Ascending aorta (tissue), 2 donors: ENCODE data around the gene EIF4G3. TPM values are rescaled to one million over a fixed set of nuclear protein-coding genes. Genes with fewer than 3 reads are reported as not detected.

Source experiments
- DNase-seq, 2 donors: peaks; one replicate each; pipeline ENCODE4 v3.0.0-alpha.2; 2019; ENCODE audit warnings: low spot score in 2 of 2
- H3K27ac ChIP-seq, 2 donors: fragments of 200-600 bp; sonication (generic); one replicate each; pipeline ENCODE4 v1.5.1; 2016 to 2017; ENCODE audit warnings: mild to moderate bottlenecking in 1 of 2
- H3K27me3 ChIP-seq: fragments of 200-600 bp; sonication (generic); one replicate; pipeline ENCODE4 v1.5.1; 2017
- H3K36me3 ChIP-seq, 2 donors: fragments of 200-600 bp; sonication (generic); one replicate each; pipeline ENCODE4 v1.5.1; 2016
- H3K4me1 ChIP-seq, 2 donors: fragments of 200-600 bp; sonication (generic); one replicate each; pipeline ENCODE4 v1.5.1; 2016 to 2017; ENCODE audit warnings: mild to moderate bottlenecking in 1 of 2
- H3K4me3 ChIP-seq, 2 donors: fragments of 200-600 bp; sonication (generic); one replicate each; pipeline ENCODE4 v1.5.1; 2016 to 2017; ENCODE audit warnings: mild to moderate bottlenecking in 1 of 2
- H3K9me3 ChIP-seq, 2 donors: fragments of 200-600 bp; sonication (generic); one replicate each; pipeline ENCODE4 v1.5.1; 2016
- intact Hi-C: fragments of 100-400 bp; cut with DNase I; formaldehyde crosslinking; loops from one replicate; pipeline ENCODE4 v1.15.1; 2023
- total RNA-seq: library from RNA; depleted of rRNA; stranded (reverse); fragments of >200 nt; gene quantifications from one replicate; pipeline ENCODE4 v1.1.0, GENCODE V29; 2016
- TF ChIP-seq, protein P1 (sequence below), 3 experiments: fragments of 200-600 bp in 2 of 3; fragments of 450-650 bp in 1 of 3; sonication (generic) in 2 of 3; IDR thresholded peaks; one replicate each; pipeline ENCODE4 v1.5.1; 2016 to 2019; ENCODE audit warnings: antibody characterized with exemption in 3 of 3, mild to moderate bottlenecking in 1 of 3, moderate library complexity in 1 of 3

Gene EIF4G3
- total RNA-seq, 1 donor from 2014 or later, result 33.7 TPM

DNA sequence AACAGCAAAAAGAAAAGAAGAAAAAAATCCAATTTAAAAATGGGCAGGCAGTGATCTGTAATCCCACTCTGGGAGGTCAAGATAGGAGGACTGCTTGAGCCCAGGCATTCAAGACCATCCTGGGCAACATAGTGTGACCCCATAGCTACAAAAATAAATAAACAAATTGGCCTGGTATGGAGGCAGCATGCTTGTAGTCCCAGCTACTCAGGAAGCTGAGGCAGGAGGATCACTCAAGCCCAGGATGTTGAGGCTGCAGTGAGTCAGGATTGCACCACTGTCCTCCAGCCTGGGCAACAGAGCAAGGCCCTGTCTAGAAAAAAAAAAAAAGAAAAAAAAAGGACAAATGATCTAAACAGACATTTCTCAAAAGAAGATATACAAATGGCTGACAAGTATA lies 99.6 kb downstream of the EIF4G3 start:
- no peak overlapping the region for H3K4me3 ChIP-seq
- H3K27me3 ChIP-seq, result no peaks in the 10 kb centered on the region
- DNase-seq, result no peak
- H3K4me1 ChIP-seq, result peaks cover 0 to 3% of the 10 kb centered on the region in 2 donors
- no peaks in the 10 kb centered on the region for H3K9me3 ChIP-seq
- H3K27ac ChIP-seq, result no peak overlapping the region
- TF ChIP-seq, protein P1, sequence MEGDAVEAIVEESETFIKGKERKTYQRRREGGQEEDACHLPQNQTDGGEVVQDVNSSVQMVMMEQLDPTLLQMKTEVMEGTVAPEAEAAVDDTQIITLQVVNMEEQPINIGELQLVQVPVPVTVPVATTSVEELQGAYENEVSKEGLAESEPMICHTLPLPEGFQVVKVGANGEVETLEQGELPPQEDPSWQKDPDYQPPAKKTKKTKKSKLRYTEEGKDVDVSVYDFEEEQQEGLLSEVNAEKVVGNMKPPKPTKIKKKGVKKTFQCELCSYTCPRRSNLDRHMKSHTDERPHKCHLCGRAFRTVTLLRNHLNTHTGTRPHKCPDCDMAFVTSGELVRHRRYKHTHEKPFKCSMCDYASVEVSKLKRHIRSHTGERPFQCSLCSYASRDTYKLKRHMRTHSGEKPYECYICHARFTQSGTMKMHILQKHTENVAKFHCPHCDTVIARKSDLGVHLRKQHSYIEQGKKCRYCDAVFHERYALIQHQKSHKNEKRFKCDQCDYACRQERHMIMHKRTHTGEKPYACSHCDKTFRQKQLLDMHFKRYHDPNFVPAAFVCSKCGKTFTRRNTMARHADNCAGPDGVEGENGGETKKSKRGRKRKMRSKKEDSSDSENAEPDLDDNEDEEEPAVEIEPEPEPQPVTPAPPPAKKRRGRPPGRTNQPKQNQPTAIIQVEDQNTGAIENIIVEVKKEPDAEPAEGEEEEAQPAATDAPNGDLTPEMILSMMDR (IDR thresholded peaks at IDR 0.05), result no peak
- intact Hi-C loops, result no loop called here
- no peaks in the 10 kb centered on the region for H3K36me3 ChIP-seq

DNA sequence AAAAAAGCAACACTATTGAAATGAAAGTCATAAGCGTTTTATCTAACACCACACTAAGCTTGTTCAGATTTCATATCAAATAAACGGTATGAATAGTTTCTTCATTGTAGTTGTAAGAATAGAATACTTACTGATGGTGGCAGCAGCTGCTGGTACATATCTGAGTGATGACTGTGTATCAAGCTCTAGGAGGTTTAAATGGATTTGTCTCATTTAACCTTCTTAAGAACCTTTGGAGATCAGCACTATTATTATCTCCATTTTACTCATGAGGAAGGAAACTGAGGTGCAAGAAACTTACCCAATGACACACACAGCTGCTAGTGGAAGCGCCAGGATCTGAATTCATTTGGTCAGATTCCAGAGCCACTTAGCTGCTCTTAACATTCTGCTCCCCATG lies 104.0 kb downstream of the EIF4G3 start:
- Histone ChIP-seq H3K27ac (no peak overlapping the region), H3K27me3 (no peaks in the 10 kb centered on the region), H3K9me3 (no peaks in the 10 kb centered on the region), H3K4me3 (no peak overlapping the region), H3K4me1 (peaks cover 0 to 3% of the 10 kb centered on the region in 2 donors), H3K36me3 (no peaks in the 10 kb centered on the region)
- no peak for DNase-seq
- intact Hi-C loops, result no loop called here
- TF ChIP-seq, protein P1 (IDR thresholded peaks at IDR 0.05), result no peak

DNA sequence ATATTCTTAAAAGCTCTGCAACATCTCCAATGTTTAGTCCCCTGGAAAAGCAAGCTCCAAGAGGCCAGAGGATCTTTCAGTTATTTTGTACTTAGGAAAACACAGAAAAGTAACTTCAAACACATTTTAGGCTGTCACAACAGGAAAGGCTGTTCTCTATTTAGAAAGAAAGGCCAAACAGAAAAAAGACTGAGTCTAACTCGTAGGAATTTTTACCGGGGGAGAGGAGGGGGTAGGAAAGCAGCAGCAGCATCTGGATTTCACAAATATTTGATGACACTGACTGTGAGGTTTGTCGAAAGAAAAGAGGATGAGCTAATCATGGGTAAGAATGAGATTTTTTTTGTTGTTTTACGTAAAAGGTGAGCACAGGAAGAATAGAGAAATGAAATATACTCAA lies 107.1 kb downstream of the EIF4G3 start:
- no peak overlapping the region for H3K27ac ChIP-seq
- no peaks in the 10 kb centered on the region for H3K9me3 ChIP-seq
- H3K4me1 ChIP-seq, result no peaks in the 10 kb centered on the region
- no peak for DNase-seq
- no peak overlapping the region for H3K4me3 ChIP-seq
- no peaks in the 10 kb centered on the region for H3K27me3 ChIP-seq
- TF ChIP-seq, protein P1 (IDR thresholded peaks at IDR 0.05), result no peak
- intact Hi-C loops, result no loop called here
- H3K36me3 ChIP-seq, result no peaks in the 10 kb centered on the region

DNA sequence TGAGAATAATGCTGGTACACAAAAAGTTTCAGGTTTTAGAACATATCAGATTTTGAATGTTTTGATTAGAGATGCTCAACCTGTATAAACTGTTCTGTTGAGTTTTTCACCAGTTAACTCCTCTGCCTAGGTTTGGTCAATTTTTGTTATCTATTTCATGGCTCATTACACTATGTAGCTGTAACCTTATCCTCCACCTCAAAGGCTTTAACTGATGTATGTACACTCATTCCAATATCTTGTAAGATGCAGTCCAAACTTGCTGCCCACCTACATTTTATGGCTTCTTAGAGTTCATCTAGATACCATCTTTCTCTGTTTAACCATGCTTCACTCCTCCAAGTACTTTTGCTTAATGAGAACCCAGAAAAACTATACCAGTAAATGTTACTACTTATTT lies 107.8 kb downstream of the EIF4G3 start:
- Histone ChIP-seq H3K4me1 (no peaks in the 10 kb centered on the region), H3K4me3 (no peak overlapping the region), H3K36me3 (no peaks in the 10 kb centered on the region), H3K27ac (no peak overlapping the region), H3K9me3 (no peaks in the 10 kb centered on the region), H3K27me3 (no peaks in the 10 kb centered on the region)
- DNase-seq, result no peak
- intact Hi-C loops, result no loop called here
- TF ChIP-seq, protein P1 (IDR thresholded peaks at IDR 0.05), result no peak

DNA sequence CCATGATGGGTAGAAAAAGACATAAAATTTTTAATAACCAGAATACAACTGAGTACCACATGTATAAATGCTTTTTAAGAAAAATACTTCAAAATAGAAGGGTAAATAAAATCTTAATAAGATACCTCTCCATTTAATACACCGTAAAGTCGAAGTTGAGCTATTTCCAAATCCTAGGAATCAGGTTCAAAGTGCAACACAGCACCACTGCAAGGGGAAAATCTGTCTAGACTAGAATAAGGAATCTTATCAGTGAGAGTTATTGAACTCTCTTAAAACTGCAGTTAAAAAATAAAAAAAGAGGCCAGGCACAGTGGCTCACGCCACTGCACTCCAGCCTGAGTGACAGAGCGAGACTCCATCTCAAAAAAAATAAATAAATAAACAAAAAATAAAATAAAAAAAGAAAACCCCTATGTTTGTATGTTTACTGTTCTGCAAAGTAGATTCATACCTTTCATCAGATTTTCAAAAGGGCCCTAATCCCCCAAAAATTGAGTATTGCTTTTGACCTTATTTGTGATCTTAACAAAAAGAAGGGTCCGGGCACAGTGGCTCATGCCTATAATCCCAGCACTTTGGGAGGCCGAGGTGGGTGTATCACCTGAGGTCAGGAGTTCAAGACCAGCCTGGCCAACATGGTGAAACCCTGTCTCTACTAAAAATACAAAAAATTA lies 109.0 kb downstream of the EIF4G3 start:
- H3K4me1 ChIP-seq, result no peaks in the 10 kb centered on the region
- no peaks in the 10 kb centered on the region for H3K27me3 ChIP-seq
- H3K4me3 ChIP-seq, result no peak overlapping the region
- H3K36me3 ChIP-seq, result no peaks in the 10 kb centered on the region
- no peak overlapping the region for H3K27ac ChIP-seq
- intact Hi-C loops, result no loop called here
- no peak for DNase-seq
- TF ChIP-seq, protein P1 (IDR thresholded peaks at IDR 0.05), result no peak
- H3K9me3 ChIP-seq, result no peaks in the 10 kb centered on the region
